ENCODE measurements around the gene SH3D19. TPM values are rescaled to one million over a fixed set of nuclear protein-coding genes. Genes with fewer than 3 reads are reported as not detected.

Gene SH3D19
- total and polyA plus RNA-seq, 2 of the 4 experiments (the other 2 are of a cell fraction), result 14.4 to 27.2 TPM

DNA sequence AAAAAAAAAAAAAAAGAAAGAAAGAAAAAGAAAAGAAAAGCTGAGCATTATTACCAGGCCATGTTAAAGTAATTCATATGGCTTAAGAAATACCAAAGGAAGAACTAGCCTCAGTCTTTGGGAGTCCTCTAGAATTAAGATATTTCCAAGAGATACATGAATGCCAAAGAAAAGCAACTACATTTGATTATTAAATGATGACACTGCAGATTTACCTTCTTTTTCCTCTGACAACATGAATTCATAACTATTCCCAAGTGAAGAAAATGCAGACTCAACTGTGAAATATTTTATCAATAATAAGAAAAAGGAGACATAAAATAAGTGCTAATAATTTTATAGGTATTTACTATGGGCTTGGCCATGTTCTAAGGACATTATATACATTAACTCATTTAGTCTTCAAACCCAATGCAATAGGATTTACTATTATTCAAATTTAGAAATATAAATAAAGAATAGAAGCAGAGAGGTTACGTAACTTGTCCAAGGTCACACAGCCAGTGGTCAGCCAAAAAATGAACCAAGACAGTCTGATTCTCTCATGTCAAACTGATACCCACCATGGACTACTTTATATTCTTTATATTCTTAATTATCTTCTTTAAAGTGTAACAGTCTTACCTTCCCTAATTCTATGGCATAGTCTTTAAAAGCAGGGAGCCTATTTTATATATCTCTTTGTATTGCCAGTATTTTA, 6.9 kb downstream of the SH3D19 start:
- H3K4ac ChIP-seq (ENCODE audit: low read depth, low read length), result no peak overlapping the region
- intact Hi-C loops (cut with micrococcal nuclease), result no loop called here
- in situ Hi-C loops (cut with MboI; ENCODE audit: low sequenced_read_pairs), result no loop called here
- H4K8ac ChIP-seq (ENCODE audit: low read depth in 2 of 2, low read length in 2 of 2), result no peak overlapping the region
- no peaks in the 10 kb centered on the region for H4K20me1 ChIP-seq (ENCODE audit: insufficient read depth, low read length)
- H3K27ac ChIP-seq (ENCODE audit: insufficient read depth, low read length), result no peak overlapping the region
- H3K14ac ChIP-seq (replicated peaks; ENCODE audit: low read depth, low read length), result no peak overlapping the region
- no peak overlapping the region for H2BK15ac ChIP-seq (ENCODE audit: low read depth, low read length)
- dilution Hi-C loops (cut with HindIII; ENCODE audit: low sequenced_read_pairs, unreplicated experiment), result no loop called here
- CTCF ChIA-PET, result interaction anchor here (0.7 kb wide), 1 partner anchor 72 kb away, joined by 5 read pairs; no protein-coding TSS in a partner anchor
- H3K18ac ChIP-seq (ENCODE audit: low read depth, low read length), result no peak overlapping the region
- H3K9ac ChIP-seq (ENCODE audit: low read depth, low read length), result no peak overlapping the region
- H4K91ac ChIP-seq (ENCODE audit: insufficient read depth, low read depth, low read length), result no peak overlapping the region
- H3K9me3 ChIP-seq (ENCODE audit: control insufficient read depth, insufficient read depth, low read length), result no peaks in the 10 kb centered on the region
- H3K79me1 ChIP-seq (ENCODE audit: low read depth in 1 of 2, low read length in 2 of 2), result peaks cover 7% of the 10 kb centered on the region in 2 experiments; a peak in 2 of 4 replicates
- H3K4me1 ChIP-seq (ENCODE audit: control insufficient read depth, insufficient read depth, low read length), result peaks cover 4% of the 10 kb centered on the region
- no peak overlapping the region for H2BK120ac ChIP-seq (ENCODE audit: low read depth, low read length)
- no peak overlapping the region for H2BK5ac ChIP-seq (ENCODE audit: low read depth, low read length, poor library complexity, severe bottlenecking)
- POLR2A ChIA-PET (ENCODE audit: unreplicated experiment), result no interaction called here
- H2AK9ac ChIP-seq (replicated peaks; ENCODE audit: low read depth, low read length, poor library complexity), result no peak overlapping the region
- BruUV-seq (replicated peaks), result no TSS peak
- H3K36me3 ChIP-seq (ENCODE audit: control insufficient read depth, insufficient read depth, low read length), result no peaks in the 10 kb centered on the region
- ATAC-seq (ENCODE audit: low read depth) (no peak), DNase-seq (no peak)
- H3K56ac ChIP-seq (ENCODE audit: extremely low read depth, insufficient read depth, low read length), result no peak overlapping the region
- H3K4me3 ChIP-seq (ENCODE audit: insufficient read depth, low read depth, low read length), result no peak overlapping the region
- no peaks in the 10 kb centered on the region for H3K27me3 ChIP-seq (ENCODE audit: control insufficient read depth, insufficient read depth, low read length)
- peaks cover 4% of the 10 kb centered on the region for H3K9me1 ChIP-seq (ENCODE audit: insufficient read depth, low read length)
- no peak overlapping the region for H4K5ac ChIP-seq (ENCODE audit: low read depth, low read length)
- no peak overlapping the region for H3K23ac ChIP-seq (ENCODE audit: low read depth, low read length)
- TF ChIP-seq NFE2L2 (IDR thresholded peaks at IDR 0.05; ENCODE audit: low read depth, low read length) (peak; percentile 30; the same call in 1 of the 2 replicates), MAZ (IDR thresholded peaks at IDR 0.05; ENCODE audit: borderline replicate concordance, low read depth, low read length) (no peak), MAFK (IDR thresholded peaks at IDR 0.05; ENCODE audit: low read depth, low read length) (peak; percentile 96)
- H2AFZ ChIP-seq (replicated peaks; ENCODE audit: low read length, poor library complexity), result no peak overlapping the region
- H2AK5ac ChIP-seq (ENCODE audit: low read depth, low read length), result no peak overlapping the region
- no peak overlapping the region for H3K4me2 ChIP-seq (ENCODE audit: low read depth, low read length)
- H2BK20ac ChIP-seq (ENCODE audit: low read depth, low read length), result no peak overlapping the region
- no CpG with 5 or more reads among the region's 1 CpG for WGBS, 2 experiments (ENCODE audit: extremely low coverage in 2 of 2, insufficient read length in 1 of 2)
